MM.1S (cell line): Measurements from ENCODE around the gene SLIT3.
"Not testable (repeated sequence)": the region's sequence is repeated elsewhere in the genome, so short reads cannot be mapped to it uniquely, and the experiment has no call there.

ENCODE experiments used
- DNase-seq: peaks from one replicate; pipeline ENCODE4 v3.0.0-alpha.2; 2015
- H2AFZ ChIP-seq: fragments of 300-600 bp; sonication (generic); 2 replicates; pipeline ENCODE4 v1.6.0; 2016; ENCODE audit warnings: antibody characterized with exemption, low read length
- H3F3A ChIP-seq: fragments of 300-600 bp; sonication (generic); 2 replicates; pipeline ENCODE4 v1.6.1; 2016; ENCODE audit warnings: mild to moderate bottlenecking, antibody characterized with exemption, low read length, moderate library complexity, mixed read lengths; ENCODE audit not compliant: insufficient read depth
- H3K27ac ChIP-seq: fragments of 300-600 bp; sonication (generic); 2 replicates; pipeline ENCODE4 v1.5.1; 2016; ENCODE audit warnings: mild to moderate bottlenecking, low read length
- H3K27me3 ChIP-seq: fragments of 300-600 bp; sonication (generic); replicated peaks from 2 replicates; pipeline ENCODE4 v1.6.0; 2016; ENCODE audit warnings: low read length; ENCODE audit not compliant: insufficient read depth
- H3K36me3 ChIP-seq: fragments of 300-600 bp; sonication (generic); replicated peaks from 2 replicates; pipeline ENCODE4 v1.6.1; 2016; ENCODE audit warnings: mild to moderate bottlenecking, low read length, mixed read lengths; ENCODE audit not compliant: insufficient read depth
- H3K4me1 ChIP-seq: fragments of 300-600 bp; sonication (generic); 2 replicates; pipeline ENCODE4 v1.6.1; 2016; ENCODE audit warnings: low read length, mixed read lengths
- H3K4me2 ChIP-seq: fragments of 300-600 bp; sonication (generic); 2 replicates; pipeline ENCODE4 v1.6.0; 2016; ENCODE audit warnings: low read depth, low read length
- H3K4me3 ChIP-seq: fragments of 300-600 bp; sonication (generic); 2 replicates; pipeline ENCODE4 v1.5.1; 2016; ENCODE audit warnings: low read length, mixed read lengths
- H3K79me2 ChIP-seq: fragments of 300-600 bp; sonication (generic); 2 replicates; pipeline ENCODE4 v1.6.1; 2016; ENCODE audit warnings: mixed run types, low read length, mixed read lengths
- H3K9ac ChIP-seq: fragments of 300-600 bp; sonication (generic); 2 replicates; pipeline ENCODE4 v1.6.1; 2016; ENCODE audit warnings: low read length, mixed read lengths
- H3K9me2 ChIP-seq: fragments of 300-600 bp; sonication (generic); replicated peaks from 2 replicates; pipeline ENCODE4 v1.6.1; 2016; ENCODE audit warnings: mild to moderate bottlenecking, low read length, mixed read lengths; ENCODE audit not compliant: insufficient read depth
- H3K9me3 ChIP-seq: fragments of 300-600 bp; sonication (generic); replicated peaks from 2 replicates; pipeline ENCODE4 v1.6.1; 2016; ENCODE audit warnings: mild to moderate bottlenecking, low read length, mixed read lengths; ENCODE audit not compliant: insufficient read depth
- H4K20me1 ChIP-seq: fragments of 300-600 bp; sonication (generic); 2 replicates; pipeline ENCODE4 v1.6.1; 2016; ENCODE audit warnings: mild to moderate bottlenecking, low read length, moderate library complexity, mixed read lengths; ENCODE audit not compliant: insufficient read depth
- EZH2 ChIP-seq: fragments of 300-600 bp; sonication (generic); optimal IDR thresholded peaks from 2 replicates; pipeline ENCODE3; 2017; ENCODE audit warnings: low read depth, mild to moderate bottlenecking, antibody characterized with exemption, low read length, mixed read lengths
- EZH2phosphoT487 ChIP-seq: fragments of 300-600 bp; sonication (generic); IDR thresholded peaks from 2 replicates; pipeline ENCODE4 v1.6.1; 2018; ENCODE audit warnings: antibody characterized with exemption, low read length
- TF ChIP-seq, protein P1 (sequence below): fragments of 300-600 bp; sonication (generic); IDR thresholded peaks from 2 replicates; pipeline ENCODE4 v1.5.1; 2016; ENCODE audit warnings: antibody characterized with exemption, low read length, mixed read lengths

The SLIT3 gene

GRCh38 chr5:168743617-168744016, 557.3 kb downstream of the SLIT3 start:
- no peaks in the 10 kb centered on the region for H4K20me1 ChIP-seq
- no peaks in the 10 kb centered on the region for H3K9me2 ChIP-seq
- H3K9me3 ChIP-seq, result no peaks in the 10 kb centered on the region
- no peak overlapping the region for H3K27ac ChIP-seq
- no peaks in the 10 kb centered on the region for H3K79me2 ChIP-seq
- no peak for DNase-seq
- H3K4me3 ChIP-seq, result no peak overlapping the region
- no peak overlapping the region for H3K9ac ChIP-seq
- H2AFZ ChIP-seq, result no peak overlapping the region
- H3K27me3 ChIP-seq, result no peaks in the 10 kb centered on the region
- TF ChIP-seq, protein P1, sequence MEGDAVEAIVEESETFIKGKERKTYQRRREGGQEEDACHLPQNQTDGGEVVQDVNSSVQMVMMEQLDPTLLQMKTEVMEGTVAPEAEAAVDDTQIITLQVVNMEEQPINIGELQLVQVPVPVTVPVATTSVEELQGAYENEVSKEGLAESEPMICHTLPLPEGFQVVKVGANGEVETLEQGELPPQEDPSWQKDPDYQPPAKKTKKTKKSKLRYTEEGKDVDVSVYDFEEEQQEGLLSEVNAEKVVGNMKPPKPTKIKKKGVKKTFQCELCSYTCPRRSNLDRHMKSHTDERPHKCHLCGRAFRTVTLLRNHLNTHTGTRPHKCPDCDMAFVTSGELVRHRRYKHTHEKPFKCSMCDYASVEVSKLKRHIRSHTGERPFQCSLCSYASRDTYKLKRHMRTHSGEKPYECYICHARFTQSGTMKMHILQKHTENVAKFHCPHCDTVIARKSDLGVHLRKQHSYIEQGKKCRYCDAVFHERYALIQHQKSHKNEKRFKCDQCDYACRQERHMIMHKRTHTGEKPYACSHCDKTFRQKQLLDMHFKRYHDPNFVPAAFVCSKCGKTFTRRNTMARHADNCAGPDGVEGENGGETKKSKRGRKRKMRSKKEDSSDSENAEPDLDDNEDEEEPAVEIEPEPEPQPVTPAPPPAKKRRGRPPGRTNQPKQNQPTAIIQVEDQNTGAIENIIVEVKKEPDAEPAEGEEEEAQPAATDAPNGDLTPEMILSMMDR, result no peak
- TF ChIP-seq EZH2 (no peak), EZH2phosphoT487 (no peak)
- H3K4me2 ChIP-seq, result no peak overlapping the region
- H3F3A ChIP-seq, result no peaks in the 10 kb centered on the region
- no peaks in the 10 kb centered on the region for H3K4me1 ChIP-seq
- no peaks in the 10 kb centered on the region for H3K36me3 ChIP-seq

- H3K27ac ChIP-seq, result not testable (repeated sequence)
Measured at GRCh38 chr5:168742311-168742710, 558.6 kb downstream of the SLIT3 start.

DNA sequence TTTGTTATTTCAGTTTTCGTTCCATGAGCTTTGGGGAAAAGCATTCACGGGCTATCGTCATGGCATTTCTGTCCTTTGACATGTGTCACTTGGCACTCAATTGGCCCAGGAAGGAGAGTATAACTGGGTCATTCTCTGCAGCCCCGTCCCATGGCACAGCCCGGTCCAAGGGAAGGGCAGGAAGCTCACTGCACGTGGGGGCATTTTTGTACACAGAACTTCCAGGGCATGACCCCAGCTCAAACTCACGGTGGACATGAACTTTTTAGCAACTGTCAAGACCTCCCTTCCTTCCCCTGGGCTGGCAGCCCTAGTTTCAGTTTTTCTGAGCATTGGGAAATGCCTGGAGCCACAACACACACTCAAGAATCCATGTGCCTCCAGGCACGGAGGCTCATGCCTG, 560.1 kb downstream of the SLIT3 start:
- Histone ChIP-seq H3K4me1 (0 out of 2 replicates have a peak, but pooled peaks cover 7% of the 10 kb centered on the region), H3K36me3 (no peaks in the 10 kb centered on the region), H3F3A (no peaks in the 10 kb centered on the region)

More at GRCh38 chr5:168742311-168742710, 558.6 kb downstream of the SLIT3 start:
- H3K36me3 ChIP-seq, H3K9me2 ChIP-seq, H3K9ac ChIP-seq, H3K79me2 ChIP-seq, H3K9me3 ChIP-seq, DNase-seq, H3K4me3 ChIP-seq, H3K4me1 ChIP-seq, H3K27me3 ChIP-seq, H3F3A ChIP-seq, H2AFZ ChIP-seq, H4K20me1 ChIP-seq, H3K4me2 ChIP-seq: not testable (repeated sequence)

GRCh38 chr5:168740092-168740800, 560.7 kb downstream of the SLIT3 start:
- Histone ChIP-seq H3K4me3 (no peak overlapping the region), H3F3A (no peaks in the 10 kb centered on the region), H2AFZ (no peak overlapping the region), H4K20me1 (no peaks in the 10 kb centered on the region), H3K27ac (no peak overlapping the region), H3K36me3 (no peaks in the 10 kb centered on the region), H3K9me3 (no peaks in the 10 kb centered on the region), H3K27me3 (no peaks in the 10 kb centered on the region), H3K9me2 (no peaks in the 10 kb centered on the region), H3K9ac (no peak overlapping the region), H3K4me1 (0 out of 2 replicates have a peak, but pooled peaks cover 7% of the 10 kb centered on the region), H3K4me2 (no peak overlapping the region), H3K79me2 (no peaks in the 10 kb centered on the region)
- TF ChIP-seq, protein P1, result no peak
- TF ChIP-seq EZH2 (no peak), EZH2phosphoT487 (no peak)
- DNase-seq, result no peak

More for the DNA sequence above, 560.1 kb downstream of the SLIT3 start:
- no peak for DNase-seq
- Histone ChIP-seq H3K27me3 (no peaks in the 10 kb centered on the region), H3K79me2 (no peaks in the 10 kb centered on the region), H3K4me3 (no peak overlapping the region), H3K9me2 (no peaks in the 10 kb centered on the region), H4K20me1 (no peaks in the 10 kb centered on the region), H2AFZ (no peak overlapping the region), H3K9me3 (no peaks in the 10 kb centered on the region), H3K4me2 (no peak overlapping the region), H3K9ac (no peak overlapping the region), H3K27ac (no peak overlapping the region)
- no peak for TF ChIP-seq EZH2
- no peak for TF ChIP-seq EZH2phosphoT487
